MM.1S (cell line): ENCODE results near the gene S100A3.
"Not testable (repeated sequence)": the region's sequence is repeated elsewhere in the genome, so short reads cannot be mapped to it uniquely, and the experiment has no call there.

Experiments
- DNase-seq: peaks from one replicate; pipeline ENCODE4 v3.0.0-alpha.2; 2015
- H2AFZ ChIP-seq: fragments of 300-600 bp; sonication (generic); 2 replicates; pipeline ENCODE4 v1.6.0; 2016; ENCODE audit warnings: antibody characterized with exemption, low read length
- H3F3A ChIP-seq: fragments of 300-600 bp; sonication (generic); 2 replicates; pipeline ENCODE4 v1.6.1; 2016; ENCODE audit warnings: mild to moderate bottlenecking, antibody characterized with exemption, low read length, moderate library complexity, mixed read lengths; ENCODE audit not compliant: insufficient read depth
- H3K27ac ChIP-seq: fragments of 300-600 bp; sonication (generic); 2 replicates; pipeline ENCODE4 v1.5.1; 2016; ENCODE audit warnings: mild to moderate bottlenecking, low read length
- H3K27me3 ChIP-seq: fragments of 300-600 bp; sonication (generic); replicated peaks from 2 replicates; pipeline ENCODE4 v1.6.0; 2016; ENCODE audit warnings: low read length; ENCODE audit not compliant: insufficient read depth
- H3K36me3 ChIP-seq: fragments of 300-600 bp; sonication (generic); replicated peaks from 2 replicates; pipeline ENCODE4 v1.6.1; 2016; ENCODE audit warnings: mild to moderate bottlenecking, low read length, mixed read lengths; ENCODE audit not compliant: insufficient read depth
- H3K4me1 ChIP-seq: fragments of 300-600 bp; sonication (generic); 2 replicates; pipeline ENCODE4 v1.6.1; 2016; ENCODE audit warnings: low read length, mixed read lengths
- H3K4me2 ChIP-seq: fragments of 300-600 bp; sonication (generic); 2 replicates; pipeline ENCODE4 v1.6.0; 2016; ENCODE audit warnings: low read depth, low read length
- H3K4me3 ChIP-seq: fragments of 300-600 bp; sonication (generic); 2 replicates; pipeline ENCODE4 v1.5.1; 2016; ENCODE audit warnings: low read length, mixed read lengths
- H3K79me2 ChIP-seq: fragments of 300-600 bp; sonication (generic); 2 replicates; pipeline ENCODE4 v1.6.1; 2016; ENCODE audit warnings: mixed run types, low read length, mixed read lengths
- H3K9ac ChIP-seq: fragments of 300-600 bp; sonication (generic); 2 replicates; pipeline ENCODE4 v1.6.1; 2016; ENCODE audit warnings: low read length, mixed read lengths
- H3K9me2 ChIP-seq: fragments of 300-600 bp; sonication (generic); replicated peaks from 2 replicates; pipeline ENCODE4 v1.6.1; 2016; ENCODE audit warnings: mild to moderate bottlenecking, low read length, mixed read lengths; ENCODE audit not compliant: insufficient read depth
- H3K9me3 ChIP-seq: fragments of 300-600 bp; sonication (generic); replicated peaks from 2 replicates; pipeline ENCODE4 v1.6.1; 2016; ENCODE audit warnings: mild to moderate bottlenecking, low read length, mixed read lengths; ENCODE audit not compliant: insufficient read depth
- H4K20me1 ChIP-seq: fragments of 300-600 bp; sonication (generic); 2 replicates; pipeline ENCODE4 v1.6.1; 2016; ENCODE audit warnings: mild to moderate bottlenecking, low read length, moderate library complexity, mixed read lengths; ENCODE audit not compliant: insufficient read depth
- CTCF ChIP-seq: fragments of 300-600 bp; sonication (generic); IDR thresholded peaks from 2 replicates; pipeline ENCODE4 v1.5.1; 2016; ENCODE audit warnings: antibody characterized with exemption, low read length, mixed read lengths
- EZH2 ChIP-seq: fragments of 300-600 bp; sonication (generic); optimal IDR thresholded peaks from 2 replicates; pipeline ENCODE3; 2017; ENCODE audit warnings: low read depth, mild to moderate bottlenecking, antibody characterized with exemption, low read length, mixed read lengths
- EZH2phosphoT487 ChIP-seq: fragments of 300-600 bp; sonication (generic); IDR thresholded peaks from 2 replicates; pipeline ENCODE4 v1.6.1; 2018; ENCODE audit warnings: antibody characterized with exemption, low read length

The S100A3 gene

GRCh38 chr1:153578936-153579335 is 29.9 kb upstream of the S100A3 start:
- TF ChIP-seq EZH2: no peak

DNA sequence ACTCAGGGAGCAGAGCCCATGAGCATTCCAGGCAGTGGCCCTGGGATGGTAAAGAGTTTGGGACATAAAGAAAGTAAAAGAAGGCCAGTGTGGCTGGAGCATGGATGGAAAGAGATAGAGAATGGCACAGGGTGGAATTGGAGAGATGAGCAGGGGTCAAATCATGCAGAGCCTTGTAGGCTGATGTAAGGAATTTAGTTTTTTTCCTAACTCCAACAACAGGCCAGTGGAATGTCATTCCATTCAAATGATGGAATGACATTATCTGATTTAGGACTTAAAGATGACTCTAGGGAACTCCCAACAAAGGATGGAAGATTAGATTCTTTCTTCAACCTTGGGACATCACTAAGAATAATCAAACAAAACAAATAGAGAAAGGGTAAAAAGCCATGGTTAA is 29.4 kb upstream of the S100A3 start:
- no peak overlapping the region for H3K4me3 ChIP-seq
- no peak overlapping the region for H2AFZ ChIP-seq
- no peak overlapping the region for H3K27ac ChIP-seq

More at GRCh38 chr1:153578936-153579335, 29.9 kb upstream of the S100A3 start:
- H3K27me3 ChIP-seq: peaks cover 11% of the 10 kb centered on the region
- no peaks in the 10 kb centered on the region for H3K9me3 ChIP-seq
- H3F3A ChIP-seq: no peaks in the 10 kb centered on the region
- H3K9ac ChIP-seq: no peak overlapping the region
- H2AFZ ChIP-seq: no peak overlapping the region
- no peak for DNase-seq
- H3K4me1 ChIP-seq: no peaks in the 10 kb centered on the region
- no peaks in the 10 kb centered on the region for H3K9me2 ChIP-seq
- H3K27ac ChIP-seq: no peak overlapping the region
- H3K4me2 ChIP-seq: no peak overlapping the region
- H3K4me3 ChIP-seq: no peak overlapping the region
- no peaks in the 10 kb centered on the region for H3K36me3 ChIP-seq
- no peaks in the 10 kb centered on the region for H3K79me2 ChIP-seq
- no peaks in the 10 kb centered on the region for H4K20me1 ChIP-seq

DNA sequence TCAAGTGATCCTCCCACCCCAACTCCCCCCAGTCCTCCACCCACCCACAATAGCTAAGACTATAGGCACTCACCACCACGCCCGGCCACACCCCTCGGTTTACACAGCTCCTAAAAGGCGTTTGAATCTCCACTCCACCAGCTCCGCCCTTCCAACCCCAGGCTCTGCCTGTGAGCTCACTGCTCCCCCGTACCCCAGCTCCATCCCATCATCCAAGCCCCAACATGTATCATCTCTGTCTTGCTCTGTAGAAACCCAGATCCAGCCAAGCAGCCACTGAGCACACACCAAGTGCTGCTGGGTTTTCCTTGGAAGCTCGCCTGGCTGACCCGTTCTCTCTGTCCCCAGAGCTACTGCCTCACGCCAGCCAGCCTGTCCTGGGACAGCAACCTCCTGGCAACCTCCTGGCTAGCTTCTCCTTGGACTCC is 28.6 kb upstream of the S100A3 start:
- H3K4me1 ChIP-seq: no peaks in the 10 kb centered on the region
- H3F3A ChIP-seq: no peaks in the 10 kb centered on the region
- DNase-seq: no peak
- peaks cover 11% of the 10 kb centered on the region for H3K27me3 ChIP-seq
- H3K36me3 ChIP-seq: no peaks in the 10 kb centered on the region
- no peak overlapping the region for H3K27ac ChIP-seq
- no peak overlapping the region for H3K4me2 ChIP-seq
- TF ChIP-seq EZH2: no peak
- no peak for TF ChIP-seq EZH2phosphoT487
- no peak for TF ChIP-seq CTCF
- H3K9me3 ChIP-seq: no peaks in the 10 kb centered on the region
- no peak overlapping the region for H2AFZ ChIP-seq
- no peaks in the 10 kb centered on the region for H4K20me1 ChIP-seq
- H3K4me3 ChIP-seq: no peak overlapping the region
- no peak overlapping the region for H3K9ac ChIP-seq
- no peaks in the 10 kb centered on the region for H3K79me2 ChIP-seq
- H3K9me2 ChIP-seq: no peaks in the 10 kb centered on the region

More for the DNA sequence above, 29.4 kb upstream of the S100A3 start:
- Histone ChIP-seq H3K9me2 (no peaks in the 10 kb centered on the region), H3K79me2 (no peaks in the 10 kb centered on the region), H3K9me3 (no peaks in the 10 kb centered on the region), H4K20me1 (no peaks in the 10 kb centered on the region), H3F3A (no peaks in the 10 kb centered on the region), H3K4me1 (no peaks in the 10 kb centered on the region), H3K27me3 (peaks cover 11% of the 10 kb centered on the region), H3K9ac (no peak overlapping the region), H3K36me3 (no peaks in the 10 kb centered on the region), H3K4me2 (no peak overlapping the region)
- DNase-seq: no peak
- no peak for TF ChIP-seq CTCF
- no peak for TF ChIP-seq EZH2
- TF ChIP-seq EZH2phosphoT487: no peak

DNA sequence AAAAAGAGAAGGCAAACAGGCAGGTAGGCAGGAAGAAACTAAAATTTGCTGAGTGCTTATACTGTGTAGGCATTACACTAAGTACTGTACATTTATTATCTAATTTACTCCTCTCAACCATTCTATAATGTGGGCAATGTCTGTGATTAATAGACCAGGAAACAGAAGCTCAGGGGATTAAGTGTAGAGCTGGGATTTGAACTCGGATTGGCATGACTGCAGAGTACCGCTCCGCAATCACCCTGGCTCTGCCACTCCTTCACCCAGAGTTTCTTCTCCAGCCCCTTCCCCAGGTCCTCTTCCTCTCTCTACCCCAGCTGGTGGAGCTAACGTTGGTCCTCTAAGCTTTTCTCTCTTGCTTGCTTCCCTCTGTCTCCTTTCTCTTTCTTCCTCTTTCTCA is 28.1 kb upstream of the S100A3 start:
- TF ChIP-seq EZH2 (no peak), EZH2phosphoT487 (no peak), CTCF (no peak)
- Histone ChIP-seq H3K27me3 (peaks cover 11% of the 10 kb centered on the region), H3F3A (no peaks in the 10 kb centered on the region), H3K9me3 (no peaks in the 10 kb centered on the region), H3K9me2 (no peaks in the 10 kb centered on the region), H3K4me3 (no peak overlapping the region), H2AFZ (no peak overlapping the region), H3K9ac (no peak overlapping the region), H3K27ac (no peak overlapping the region), H4K20me1 (no peaks in the 10 kb centered on the region), H3K4me1 (no peaks in the 10 kb centered on the region), H3K79me2 (no peaks in the 10 kb centered on the region), H3K4me2 (no peak overlapping the region), H3K36me3 (no peaks in the 10 kb centered on the region)
- no peak for DNase-seq

DNA sequence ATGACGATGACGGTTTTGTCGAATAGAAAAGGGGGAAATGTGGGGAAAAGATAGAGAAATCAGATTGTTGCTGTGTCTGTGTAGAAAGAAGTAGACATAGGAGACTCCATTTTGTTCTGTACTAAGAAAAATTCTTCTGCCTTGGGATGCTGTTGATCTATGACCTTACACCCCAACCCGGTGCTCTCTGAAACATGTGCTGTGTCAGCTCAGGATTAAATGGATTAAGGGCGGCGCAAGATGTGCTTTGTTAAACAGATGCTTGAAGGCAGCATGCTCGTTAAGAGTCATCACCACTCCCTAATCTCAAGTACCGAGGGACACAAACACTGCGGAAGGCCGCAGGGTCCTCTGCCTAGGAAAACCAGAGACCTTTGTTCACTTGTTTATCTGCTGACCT is 26.4 kb upstream of the S100A3 start:
- not testable (repeated sequence) for H3K27ac ChIP-seq, H3K4me2 ChIP-seq, H3K36me3 ChIP-seq, H3K4me3 ChIP-seq, H3K9me3 ChIP-seq, H3K9me2 ChIP-seq, H3K9ac ChIP-seq, H4K20me1 ChIP-seq, H2AFZ ChIP-seq, H3K79me2 ChIP-seq, H3K4me1 ChIP-seq, H3F3A ChIP-seq, DNase-seq
- H3K27me3 ChIP-seq: peaks cover 11% of the 10 kb centered on the region

DNA sequence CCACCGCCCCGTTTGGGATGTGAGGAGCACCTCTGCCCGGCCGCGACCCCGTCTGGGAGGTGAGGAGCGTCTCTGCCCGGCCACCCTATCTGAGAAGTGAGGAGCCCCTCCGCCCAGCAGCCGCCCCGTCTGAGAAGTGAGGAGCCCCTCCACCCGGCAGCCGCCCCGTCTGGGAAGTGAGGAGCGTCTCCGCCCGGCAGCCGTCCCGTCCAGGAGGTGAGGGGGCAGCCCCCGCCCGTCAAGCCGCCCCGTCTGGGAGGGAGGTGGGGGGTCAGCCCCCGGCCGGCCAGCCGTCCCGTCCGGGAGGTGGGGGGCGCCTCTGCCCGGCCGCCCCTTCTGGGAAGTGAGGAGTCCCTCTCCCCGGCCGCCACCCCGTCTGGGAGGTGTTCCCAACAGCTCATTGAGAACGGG is 26.0 kb upstream of the S100A3 start:
- not testable (repeated sequence) for H3K27ac ChIP-seq, H3F3A ChIP-seq, DNase-seq, H3K4me1 ChIP-seq, H3K9me2 ChIP-seq, H3K9ac ChIP-seq, H2AFZ ChIP-seq, H3K36me3 ChIP-seq, H3K4me3 ChIP-seq, H3K9me3 ChIP-seq, H3K4me2 ChIP-seq, H4K20me1 ChIP-seq, H3K79me2 ChIP-seq
- H3K27me3 ChIP-seq: peaks cover 11% of the 10 kb centered on the region
